ENCODE results near the gene USP4.
"Not testable (repeated sequence)": the region's sequence is repeated elsewhere in the genome, so short reads cannot be mapped to it uniquely, and the experiment has no call there.

The USP4 gene, protein sequence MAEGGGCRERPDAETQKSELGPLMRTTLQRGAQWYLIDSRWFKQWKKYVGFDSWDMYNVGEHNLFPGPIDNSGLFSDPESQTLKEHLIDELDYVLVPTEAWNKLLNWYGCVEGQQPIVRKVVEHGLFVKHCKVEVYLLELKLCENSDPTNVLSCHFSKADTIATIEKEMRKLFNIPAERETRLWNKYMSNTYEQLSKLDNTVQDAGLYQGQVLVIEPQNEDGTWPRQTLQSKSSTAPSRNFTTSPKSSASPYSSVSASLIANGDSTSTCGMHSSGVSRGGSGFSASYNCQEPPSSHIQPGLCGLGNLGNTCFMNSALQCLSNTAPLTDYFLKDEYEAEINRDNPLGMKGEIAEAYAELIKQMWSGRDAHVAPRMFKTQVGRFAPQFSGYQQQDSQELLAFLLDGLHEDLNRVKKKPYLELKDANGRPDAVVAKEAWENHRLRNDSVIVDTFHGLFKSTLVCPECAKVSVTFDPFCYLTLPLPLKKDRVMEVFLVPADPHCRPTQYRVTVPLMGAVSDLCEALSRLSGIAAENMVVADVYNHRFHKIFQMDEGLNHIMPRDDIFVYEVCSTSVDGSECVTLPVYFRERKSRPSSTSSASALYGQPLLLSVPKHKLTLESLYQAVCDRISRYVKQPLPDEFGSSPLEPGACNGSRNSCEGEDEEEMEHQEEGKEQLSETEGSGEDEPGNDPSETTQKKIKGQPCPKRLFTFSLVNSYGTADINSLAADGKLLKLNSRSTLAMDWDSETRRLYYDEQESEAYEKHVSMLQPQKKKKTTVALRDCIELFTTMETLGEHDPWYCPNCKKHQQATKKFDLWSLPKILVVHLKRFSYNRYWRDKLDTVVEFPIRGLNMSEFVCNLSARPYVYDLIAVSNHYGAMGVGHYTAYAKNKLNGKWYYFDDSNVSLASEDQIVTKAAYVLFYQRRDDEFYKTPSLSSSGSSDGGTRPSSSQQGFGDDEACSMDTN

DNA sequence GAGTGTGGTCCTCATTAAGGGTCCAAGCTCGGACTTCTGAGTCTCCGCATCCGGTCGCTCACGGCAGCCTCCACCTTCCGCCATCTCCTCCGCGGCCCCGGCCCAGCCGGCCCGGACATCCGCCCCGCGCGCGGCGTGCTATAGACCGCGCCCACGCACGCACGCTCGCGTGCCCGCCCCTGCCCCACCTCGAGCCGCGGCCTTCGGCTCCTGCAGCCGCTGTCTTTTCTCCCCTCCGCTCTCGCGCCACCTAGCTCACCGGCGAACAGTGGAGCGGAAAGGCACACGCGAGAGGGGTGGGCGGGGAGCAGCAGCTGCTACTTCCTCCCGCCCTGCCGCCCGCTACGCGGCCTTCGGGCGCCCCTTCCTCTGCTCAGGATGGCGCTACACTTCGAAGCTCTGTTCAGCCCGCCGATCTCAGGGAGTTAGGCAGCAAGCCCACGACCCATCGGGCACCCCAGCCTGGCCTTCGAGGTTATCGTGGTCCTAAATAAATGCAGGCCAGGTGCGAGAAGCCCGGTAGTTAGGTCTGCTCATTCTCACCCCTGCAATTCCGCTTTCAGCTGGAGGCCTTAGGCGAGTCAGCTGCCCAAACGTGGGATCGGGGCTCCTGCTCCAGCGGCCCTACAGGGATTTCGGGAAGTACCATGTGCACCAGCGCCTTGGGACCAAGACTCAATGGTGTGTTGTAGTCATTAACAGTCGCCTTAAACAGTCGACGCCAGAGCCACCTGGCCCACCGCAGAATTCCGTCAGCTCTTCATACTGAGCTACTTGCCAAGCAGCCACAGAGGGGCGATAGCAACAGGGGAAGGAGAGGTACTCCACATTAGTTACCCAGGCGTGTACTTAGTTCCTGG, at the start of gene USP4:
USP4 (minus strand) TSS at position 113 of the 860 bp plus-strand sequence; CDS start at position 84, 29 bp downstream.
- peak; percentile 19 to 90 (median 70) for DNase-seq

DNA sequence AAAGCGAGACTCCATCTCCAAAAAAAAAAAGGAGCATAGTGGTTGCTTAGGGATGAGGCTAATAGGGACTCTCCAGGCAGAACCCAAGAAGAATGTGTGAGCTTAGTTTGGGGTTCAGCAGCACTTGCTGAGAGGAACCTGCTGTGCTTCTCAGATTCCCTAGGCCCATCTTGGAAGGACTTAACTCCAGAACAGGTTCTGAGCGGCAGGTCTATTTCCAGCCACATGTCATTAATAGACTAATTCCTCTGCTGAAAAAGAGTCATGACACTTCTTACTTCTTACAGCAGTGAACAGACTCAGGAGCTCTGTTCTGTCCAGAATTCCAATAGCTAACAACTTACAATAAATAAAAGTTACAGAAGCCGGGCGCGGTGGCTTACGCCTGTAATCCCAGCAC, 49.4 kb upstream of the USP4 start:
- DNase-seq: no peak

DNA sequence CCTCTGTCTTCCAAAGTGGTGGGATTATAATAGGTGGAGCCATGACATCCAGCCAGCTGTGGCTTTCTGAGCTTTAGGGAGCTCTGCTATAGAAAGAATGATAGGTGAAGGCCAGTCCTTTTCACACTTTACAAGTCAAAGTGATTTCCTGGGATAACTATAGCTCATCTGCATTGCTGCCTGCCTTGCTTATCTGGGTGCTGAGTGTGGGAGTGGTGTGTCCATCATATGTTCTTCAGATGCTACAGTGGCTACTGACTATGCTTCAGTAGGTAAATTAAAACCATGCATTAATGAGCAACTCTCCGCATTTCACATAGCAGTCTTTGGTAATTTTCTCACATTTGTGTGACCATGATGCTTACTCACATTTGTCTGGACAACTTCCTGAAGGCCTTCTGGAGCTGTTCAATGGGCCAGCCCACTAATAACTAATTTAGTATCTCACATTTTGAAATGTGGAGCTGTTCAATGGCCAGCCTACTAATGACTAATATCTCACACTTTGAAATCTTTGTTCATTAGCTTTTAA, 48.5 kb upstream of the USP4 start:
- no peak for DNase-seq

DNA sequence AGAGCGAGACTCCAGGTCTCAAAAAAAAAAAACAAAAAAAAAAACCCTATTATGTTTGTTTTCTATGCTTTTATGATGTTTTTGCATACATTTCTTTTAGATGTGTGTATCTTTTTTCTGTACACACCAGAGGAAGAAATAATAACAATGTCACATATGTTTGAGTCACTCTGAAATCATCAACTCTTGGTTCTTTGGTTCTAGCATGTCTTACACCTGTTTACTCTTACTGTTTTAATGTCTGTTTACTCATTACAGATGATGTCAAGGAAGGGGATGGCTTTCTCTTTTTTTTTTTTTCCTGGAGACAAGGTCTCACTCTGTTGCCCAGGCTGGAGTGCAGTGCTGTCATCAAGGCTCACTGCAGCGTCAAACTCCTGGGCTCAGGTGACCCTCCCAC, 47.9 kb upstream of the USP4 start:
- no peak for DNase-seq

DNA sequence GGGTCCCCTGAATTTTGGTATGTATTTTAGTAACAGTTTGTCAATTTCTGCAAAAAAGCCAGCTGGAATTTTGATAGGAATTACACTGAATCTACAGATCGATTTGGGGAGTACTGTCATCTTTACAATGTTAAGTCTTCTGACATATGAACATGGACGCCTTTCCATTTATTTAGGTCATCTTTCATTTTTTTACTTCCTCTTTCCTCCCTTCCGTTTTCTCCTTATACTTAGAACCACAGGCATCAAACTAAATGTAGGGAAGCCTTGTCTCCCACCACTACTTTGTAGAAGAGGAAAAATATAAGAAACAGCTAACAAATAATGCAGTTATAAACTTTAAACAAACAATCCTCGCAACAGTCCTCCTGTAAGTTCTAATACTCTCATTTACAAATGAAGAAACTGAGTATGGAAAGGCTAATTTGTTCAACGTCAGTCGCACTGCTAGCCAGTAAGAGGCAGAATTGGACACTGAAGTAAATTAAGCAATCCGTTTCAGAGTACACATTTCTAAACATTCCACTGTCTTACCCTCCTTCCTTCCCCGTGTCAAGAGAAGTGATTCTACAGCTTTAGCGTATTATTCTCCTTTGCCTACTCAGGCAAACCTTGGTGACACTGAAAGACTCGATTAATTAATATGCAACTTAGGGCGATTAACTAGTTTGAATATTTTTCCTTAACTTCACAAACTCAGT, 46.4 kb upstream of the USP4 start:
- DNase-seq: no peak

DNA sequence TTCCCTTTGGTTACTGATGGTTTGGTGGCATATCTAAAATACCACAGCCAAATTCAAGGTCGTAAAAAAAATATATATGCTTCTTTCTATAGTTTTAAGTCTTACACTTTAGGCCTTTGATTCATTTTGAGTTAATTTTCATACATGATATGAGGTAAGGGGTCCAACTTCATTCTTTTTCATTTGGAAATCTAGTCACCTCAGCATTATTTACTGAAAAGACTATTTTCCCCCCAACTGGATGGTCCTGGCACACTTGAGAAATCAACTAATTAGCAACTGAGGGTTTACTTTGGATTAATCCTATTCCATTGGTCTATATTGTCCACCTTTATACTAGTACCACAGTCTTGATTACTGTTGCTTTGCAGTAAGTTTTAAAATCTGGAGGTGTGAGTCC, 45.8 kb upstream of the USP4 start:
- DNase-seq: no peak

DNA sequence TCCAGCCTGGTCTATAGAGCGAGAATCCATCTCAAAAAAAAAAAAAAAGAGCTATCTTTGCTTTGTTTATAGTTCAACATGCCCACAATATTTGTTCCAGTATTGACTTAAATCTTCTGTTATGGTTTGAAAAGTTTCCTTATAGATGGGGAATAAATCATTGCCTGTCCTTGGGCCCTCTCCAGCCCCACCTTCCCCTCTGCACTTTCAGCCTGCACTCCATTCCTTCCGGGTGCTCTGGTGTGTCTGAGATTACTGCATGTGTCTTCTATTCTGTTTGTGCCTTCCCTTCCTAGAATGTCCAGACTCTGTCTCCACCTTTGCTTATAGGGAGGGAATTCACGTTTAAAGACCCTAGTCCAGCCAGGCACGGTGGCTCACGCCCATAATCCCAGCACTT, 43.5 kb upstream of the USP4 start:
- no peak for DNase-seq

DNA sequence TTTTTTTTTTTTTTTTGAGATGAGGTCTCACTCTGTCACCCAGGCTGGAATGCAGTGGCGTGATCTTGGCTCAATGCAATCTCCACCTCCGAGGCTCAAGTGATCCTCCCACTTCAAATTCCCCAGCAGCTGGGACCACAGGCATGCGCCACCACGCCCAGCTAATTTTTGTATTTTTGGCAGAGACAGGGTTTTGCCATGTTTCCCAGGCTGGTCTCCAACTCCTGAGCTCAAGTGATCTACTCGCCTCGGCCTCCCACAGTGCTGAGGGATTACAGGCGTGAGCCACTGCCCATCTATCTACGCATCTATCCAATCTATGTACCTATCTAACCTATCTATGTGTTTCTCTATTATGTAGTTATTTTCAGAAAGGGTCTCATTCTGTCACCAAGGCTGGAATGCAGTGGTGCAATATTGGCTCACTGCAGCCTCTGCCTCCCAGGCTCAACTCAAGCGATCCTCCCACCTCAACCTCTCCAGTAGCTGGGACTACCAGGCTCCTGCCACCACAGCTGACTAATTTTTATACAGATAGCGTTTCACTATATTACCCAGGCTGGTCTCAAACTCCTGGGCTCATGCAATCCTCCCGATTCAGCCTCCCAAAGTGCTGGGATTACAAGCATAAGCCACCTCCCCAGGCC, 38.5 kb upstream of the USP4 start:
- peak in 7 of 58 donors; percentile 3 to 16 (median 6) for DNase-seq

DNA sequence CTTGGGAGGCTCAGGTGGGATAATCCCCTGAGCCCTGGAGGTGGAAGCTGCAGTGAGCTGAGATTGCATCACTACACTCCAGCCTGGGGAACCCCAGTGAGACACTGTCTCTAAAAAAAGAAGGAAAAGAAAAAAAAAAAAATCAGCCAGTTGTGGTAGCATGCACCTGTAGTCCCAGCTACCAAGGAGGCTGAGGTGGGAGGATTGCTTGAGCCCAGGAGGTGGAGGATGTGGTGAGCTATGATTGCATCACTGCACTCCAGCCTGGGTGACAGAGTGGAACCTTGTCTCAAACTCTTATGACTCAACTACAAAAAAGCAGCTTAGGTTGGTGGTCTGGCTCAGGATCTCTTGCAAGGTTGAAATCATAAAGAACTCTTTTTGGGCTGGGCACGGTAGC, 37.6 kb upstream of the USP4 start:
- DNase-seq: no peak

DNA sequence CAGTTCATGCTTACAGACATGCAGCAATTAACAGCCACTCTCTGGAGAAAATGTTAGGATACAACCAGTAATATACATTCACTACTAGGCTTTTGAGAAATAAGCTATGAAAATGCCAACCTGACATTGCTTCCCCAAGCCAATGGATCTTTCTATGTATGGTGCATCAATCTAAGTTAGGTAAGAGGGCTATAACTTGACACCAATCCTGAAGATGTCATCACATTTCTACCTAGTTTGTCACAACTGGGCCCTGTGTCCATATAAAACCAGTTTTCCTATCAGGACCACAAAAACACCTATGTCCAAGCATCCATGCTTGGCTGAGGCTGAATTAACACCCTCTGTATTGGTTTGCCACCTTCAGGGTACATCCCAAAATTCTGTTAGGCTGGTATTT, 32.1 kb upstream of the USP4 start:
- DNase-seq: no peak

DNA sequence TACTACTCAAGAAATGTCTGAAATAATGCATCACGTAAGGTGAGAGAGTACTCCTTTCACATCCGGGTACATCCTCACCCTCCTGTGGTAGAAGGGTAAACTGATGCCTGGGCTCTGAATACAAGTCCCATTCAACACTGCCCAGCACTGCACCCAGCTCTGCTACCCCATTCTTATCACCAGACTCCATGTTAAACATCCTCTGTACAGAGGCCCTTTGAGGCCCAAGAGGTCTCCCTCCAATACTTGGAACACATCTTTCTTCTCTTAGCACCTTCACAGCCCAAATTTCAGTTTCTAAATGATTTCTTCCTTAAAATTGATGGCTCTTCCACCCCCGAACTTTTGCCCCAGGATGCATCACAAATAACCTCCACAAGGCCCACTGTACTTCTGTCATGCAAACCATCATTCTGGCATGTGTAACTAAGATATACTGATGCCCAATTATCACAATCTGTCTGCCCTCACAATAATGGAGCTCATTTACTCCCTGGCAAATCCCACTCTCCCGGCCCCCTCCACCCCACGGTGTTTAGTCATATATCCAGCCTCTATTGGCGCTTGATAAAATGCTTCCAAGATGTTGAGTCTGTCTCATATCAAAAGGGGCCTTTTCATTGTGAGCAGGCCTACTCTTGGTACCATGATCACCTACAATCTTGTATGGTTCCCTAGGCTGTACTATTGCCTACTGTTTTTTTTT, 30.9 kb upstream of the USP4 start:
- no peak for DNase-seq

DNA sequence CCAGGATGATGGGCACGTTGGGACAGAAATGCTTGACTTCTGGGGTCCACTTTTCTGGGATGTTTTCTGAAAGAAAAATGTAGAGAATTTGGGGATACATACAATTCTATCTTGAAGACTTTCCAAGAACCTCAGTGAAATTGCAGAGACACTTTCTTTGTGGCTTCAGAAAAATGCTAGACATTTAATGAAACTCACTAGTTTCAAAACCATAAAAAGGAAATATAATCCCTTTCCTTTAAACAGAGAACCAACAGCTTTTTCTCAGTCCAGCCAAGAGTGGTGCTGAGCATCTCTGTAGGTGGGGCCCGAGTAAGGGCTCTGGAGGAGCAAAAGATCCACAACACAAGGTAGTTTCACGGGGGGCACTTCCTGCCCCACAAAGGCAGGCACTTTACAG, 22.7 kb upstream of the USP4 start:
- DNase-seq: no peak

DNA sequence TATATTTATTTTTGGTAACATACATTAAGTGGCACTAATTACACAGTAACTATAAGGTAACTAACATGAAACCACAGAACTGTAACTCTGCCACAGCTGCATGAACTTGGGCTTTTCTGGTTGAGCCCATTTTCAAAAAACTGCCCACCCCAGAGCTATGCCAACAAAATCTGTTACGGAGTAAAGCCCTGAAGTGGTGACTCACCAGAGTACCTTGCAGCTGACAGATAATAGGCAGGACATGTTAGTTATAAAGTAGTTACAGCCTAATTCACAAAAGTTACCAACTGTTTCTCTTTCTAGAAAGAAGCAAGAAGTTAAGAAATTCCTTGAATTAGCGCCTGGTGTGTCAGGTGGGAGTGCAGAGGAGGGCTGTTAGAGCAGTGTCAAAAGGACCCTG, 19.8 kb upstream of the USP4 start:
- no peak for DNase-seq

DNA sequence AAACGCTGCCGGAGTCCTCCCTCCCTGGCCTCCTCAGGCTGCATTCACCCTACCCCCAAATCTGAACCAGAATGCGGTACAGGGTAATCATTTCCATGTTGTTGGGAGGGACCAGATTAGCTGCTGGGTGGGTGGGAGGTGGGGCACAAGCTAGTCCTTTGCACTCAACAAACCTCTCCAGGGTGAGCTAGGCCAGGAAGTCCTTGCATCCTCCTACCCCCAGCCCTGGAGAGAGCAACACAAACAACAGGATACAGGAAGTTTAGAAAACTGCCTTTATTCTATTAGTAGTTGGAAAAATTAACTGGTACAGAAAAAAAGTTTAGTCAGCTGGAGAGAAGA, 19.0 kb upstream of the USP4 start:
- DNase-seq: no peak

DNA sequence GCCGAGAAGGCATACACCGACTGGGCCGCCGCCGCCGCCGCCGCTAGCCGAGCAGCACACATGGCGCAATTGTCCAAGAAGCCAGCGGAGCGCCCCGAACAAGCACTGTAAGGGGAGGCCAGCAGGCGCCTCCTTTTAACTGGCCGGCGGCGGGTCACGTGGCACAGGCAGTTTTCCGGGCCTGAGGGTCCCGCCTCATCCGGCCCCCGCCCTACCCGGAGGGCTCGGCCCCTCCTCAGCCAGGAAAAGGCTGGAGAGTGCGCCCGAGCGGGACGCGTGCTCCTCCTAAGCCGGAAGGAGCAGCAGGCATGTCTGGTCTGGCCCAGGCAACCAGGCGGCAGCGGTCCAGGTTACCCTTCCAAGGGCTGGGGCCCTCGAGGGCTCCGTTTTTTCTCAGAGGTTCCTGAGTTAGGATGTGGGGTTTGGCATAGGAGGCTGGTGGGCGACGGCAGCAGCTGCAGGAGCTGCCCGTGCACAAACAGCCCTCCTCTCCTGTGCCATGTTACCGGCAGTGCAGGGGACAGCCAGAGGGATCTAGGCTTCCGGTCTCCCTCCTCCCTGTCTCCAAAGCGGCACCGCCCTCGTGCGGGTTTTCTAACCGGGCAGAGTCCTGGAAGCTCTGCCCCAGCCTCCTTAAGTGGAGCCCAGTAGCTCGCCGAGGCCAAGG, 18.5 kb upstream of the USP4 start, which contains the start of gene GPX1:
GPX1 (minus strand) TSS at position 137 of the 667 bp plus-strand sequence; CDS start at position 62, 75 bp downstream.
- peak; percentile 26 to 96 (median 86) for DNase-seq

DNA sequence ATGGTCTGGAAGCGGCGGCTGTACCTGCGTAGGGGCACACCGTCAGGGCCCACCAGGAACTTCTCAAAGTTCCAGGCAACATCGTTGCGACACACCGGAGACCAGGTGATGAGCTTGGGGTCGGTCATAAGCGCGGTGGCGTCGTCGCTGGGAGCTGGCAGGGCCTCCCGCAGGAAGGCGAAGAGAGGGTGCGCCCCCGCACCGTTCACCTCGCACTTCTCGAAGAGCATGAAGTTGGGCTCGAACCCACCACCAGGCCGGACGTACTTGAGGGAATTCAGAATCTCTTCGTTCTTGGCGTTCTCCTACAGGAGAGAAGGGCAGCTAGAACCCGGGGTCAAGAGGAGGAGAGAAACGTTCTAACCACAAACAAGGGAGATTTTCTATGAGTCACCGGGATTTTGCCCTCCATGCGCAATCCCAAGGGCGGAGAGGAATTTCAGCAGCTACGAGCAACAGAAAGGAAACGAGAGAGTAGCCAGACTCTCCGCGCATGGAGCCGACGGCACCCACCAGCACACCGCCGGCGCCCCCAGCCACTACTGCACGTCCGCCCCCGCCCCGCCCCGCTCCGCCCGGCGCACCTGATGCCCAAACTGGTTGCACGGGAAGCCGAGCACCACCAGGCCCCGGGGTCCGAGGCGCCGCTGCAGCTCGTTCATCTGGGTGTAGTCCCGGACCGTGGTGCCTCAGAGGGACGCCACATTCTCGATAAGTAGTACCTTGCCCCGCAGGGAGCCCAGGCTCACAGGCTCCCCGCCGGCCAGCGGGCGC, 17.8 kb upstream of the USP4 start:
- DNase-seq: peak in 17 of 58 donors; percentile 10 to 60 (median 42)

DNA sequence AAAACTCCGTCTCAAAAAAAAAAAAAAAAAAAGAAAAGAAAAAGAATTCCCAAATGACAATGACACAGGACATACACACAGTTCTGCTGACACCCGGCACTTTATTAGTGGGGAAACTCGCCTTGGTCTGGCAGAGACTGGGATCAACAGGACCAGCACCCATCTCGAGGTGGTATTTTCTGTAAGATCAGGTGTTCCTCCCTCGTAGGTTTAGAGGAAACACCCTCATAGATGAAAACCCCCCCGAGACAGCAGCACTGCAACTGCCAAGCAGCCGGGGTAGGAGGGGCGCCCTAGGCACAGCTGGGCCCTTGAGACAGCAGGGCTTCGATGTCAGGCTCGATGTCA, 17.2 kb upstream of the USP4 start:
- DNase-seq: not testable (repeated sequence)

DNA sequence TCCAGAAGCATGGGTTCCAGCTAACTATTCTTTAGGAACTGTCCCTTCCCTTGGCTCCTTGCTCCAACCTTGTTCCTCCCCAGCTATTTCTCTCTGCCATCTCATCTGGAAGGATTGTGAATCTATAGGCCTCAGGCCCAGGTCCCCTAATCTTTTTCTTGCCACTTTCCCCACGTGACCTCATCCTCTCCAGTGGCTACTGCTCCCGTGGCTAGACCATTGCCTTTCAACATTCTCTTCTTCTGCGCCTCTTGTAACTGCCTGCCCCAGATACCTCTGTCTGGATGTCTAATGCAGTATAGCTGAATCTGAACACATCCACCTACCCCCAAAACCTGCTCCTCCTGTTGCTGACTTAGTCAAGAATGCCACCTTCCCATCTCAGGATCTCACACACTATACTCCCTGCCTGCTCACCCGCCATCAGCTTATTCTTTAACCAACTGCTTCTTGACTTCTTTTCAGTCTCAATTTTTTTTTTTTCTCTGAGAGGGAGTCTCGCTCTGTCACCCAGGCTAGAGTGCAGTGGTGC, 13.1 kb upstream of the USP4 start:
- DNase-seq: no peak

All from anterior cingulate cortex (tissue), 58 donors.